ENCODE results near the gene MICU2.
"Not testable (repeated sequence)": the region's sequence is repeated elsewhere in the genome, so short reads cannot be mapped to it uniquely, and the experiment has no call there.

MICU2 gene

DNA sequence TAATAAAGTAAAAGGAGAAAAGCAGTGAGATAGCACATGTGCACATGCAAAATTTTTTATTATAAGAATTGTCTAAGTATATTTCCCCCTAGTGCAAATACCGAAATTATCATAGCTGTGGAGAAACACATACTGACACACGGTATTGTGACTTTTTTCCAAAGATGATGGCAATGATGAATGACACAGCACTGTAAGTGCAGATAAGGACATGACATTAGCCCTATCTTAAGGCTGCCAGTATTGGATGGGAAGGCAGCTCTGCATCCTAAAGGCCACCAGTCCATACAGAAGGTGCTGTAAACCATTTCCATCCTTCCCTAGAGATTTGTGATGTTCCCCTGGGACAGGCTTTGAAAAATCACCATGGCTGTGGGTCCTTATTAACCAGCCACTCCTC lies 11.5 kb upstream of the MICU2 start:
- H3K36me3 Mint-ChIP-seq (ENCODE audit: insufficient read depth), result no peaks in the 10 kb centered on the region

DNA sequence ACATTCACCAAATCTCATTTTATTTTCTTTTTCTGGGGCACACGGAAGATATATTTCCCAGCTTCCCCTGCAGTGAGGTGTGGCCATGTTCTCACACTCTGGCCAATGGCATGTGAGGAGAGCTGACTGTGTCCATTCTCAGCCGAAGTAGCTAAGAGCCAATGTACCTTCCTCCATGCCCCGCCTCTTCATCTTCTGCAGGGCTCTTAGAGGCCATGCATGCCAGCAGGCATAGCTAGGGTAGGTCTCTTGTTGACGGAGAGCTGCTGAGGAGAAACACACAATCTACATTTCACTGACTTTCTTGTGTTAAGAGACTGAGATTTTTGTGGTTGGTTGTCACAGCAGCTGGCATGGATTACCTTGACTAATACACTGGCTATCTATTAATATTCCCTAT lies 9.8 kb upstream of the MICU2 start:
- DNase-seq (ENCODE audit: low spot score in 2 of 2), result no peak
- Mint-ChIP-seq H3K36me3 (ENCODE audit: insufficient read depth) (no peaks in the 10 kb centered on the region), H3K4me3 (no peak overlapping the region), H3K4me1 (no peaks in the 10 kb centered on the region), H3K27me3 (peaks cover 3% of the 10 kb centered on the region), H3K9me3 (no peaks in the 10 kb centered on the region), H3K27ac (ENCODE audit: low read depth) (no peak overlapping the region)
- no peak for ATAC-seq (replicated peaks; ENCODE audit: extremely low read depth, poor library complexity, severe bottlenecking)

More for the DNA sequence above, 11.5 kb upstream of the MICU2 start:
- no peaks in the 10 kb centered on the region for H3K9me3 Mint-ChIP-seq
- peaks cover 15% of the 10 kb centered on the region for H3K27me3 Mint-ChIP-seq
- ATAC-seq (replicated peaks; ENCODE audit: extremely low read depth, poor library complexity, severe bottlenecking), result no peak
- no peak overlapping the region for H3K27ac Mint-ChIP-seq (ENCODE audit: low read depth)
- no peaks in the 10 kb centered on the region for H3K4me1 Mint-ChIP-seq
- no peak overlapping the region for H3K4me3 Mint-ChIP-seq
- no peak for DNase-seq (ENCODE audit: low spot score in 2 of 2)

DNA sequence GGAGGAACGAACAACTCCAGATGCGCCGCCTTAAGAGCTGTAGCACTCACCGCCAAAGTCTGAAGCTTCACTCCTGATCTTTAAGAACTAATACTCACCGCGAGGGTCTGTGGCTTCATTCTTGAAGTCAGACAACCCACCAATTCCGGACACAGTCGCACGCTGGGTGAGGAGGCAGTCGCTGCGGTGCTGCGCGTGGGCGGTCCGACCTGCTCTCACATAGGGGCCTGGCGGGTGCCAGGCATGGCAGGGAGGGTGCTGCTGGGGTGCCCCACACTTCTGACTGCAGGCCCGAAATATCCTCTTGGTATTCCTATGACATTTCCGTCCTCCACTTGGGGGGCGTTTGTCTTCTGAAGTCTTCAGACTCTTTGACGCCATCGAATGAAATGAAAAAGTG lies 7.4 kb upstream of the MICU2 start:
- Mint-ChIP-seq H3K4me1 (no peaks in the 10 kb centered on the region), H3K36me3 (ENCODE audit: insufficient read depth) (no peaks in the 10 kb centered on the region), H3K27ac (ENCODE audit: low read depth) (no peak overlapping the region), H3K9me3 (no peaks in the 10 kb centered on the region), H3K27me3 (peaks cover 11% of the 10 kb centered on the region), H3K4me3 (no peak overlapping the region)
- ATAC-seq (replicated peaks; ENCODE audit: extremely low read depth, poor library complexity, severe bottlenecking) (no peak), DNase-seq (ENCODE audit: low spot score in 2 of 2) (no peak)

DNA sequence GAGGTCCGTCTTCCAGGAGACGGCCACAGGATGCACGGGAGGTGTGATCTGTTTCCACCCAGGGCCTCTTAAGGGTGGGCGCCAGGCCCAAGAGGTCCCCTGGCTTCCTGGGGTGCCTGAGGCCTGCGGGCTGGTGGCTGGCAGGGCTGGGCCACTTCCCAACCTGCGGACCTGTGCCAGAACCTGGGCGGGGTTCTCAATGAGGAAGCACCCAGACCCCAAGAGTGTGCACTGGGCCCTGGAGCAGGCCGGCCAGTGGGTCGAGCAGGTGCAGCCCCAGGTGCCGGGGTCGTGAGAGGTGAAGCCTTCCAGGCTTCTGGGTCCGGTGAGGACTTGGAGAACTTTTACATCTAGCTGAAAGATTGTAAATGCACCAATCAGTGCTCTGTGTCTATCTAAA lies 6.7 kb upstream of the MICU2 start:
- ATAC-seq (replicated peaks; ENCODE audit: extremely low read depth, poor library complexity, severe bottlenecking) (no peak), DNase-seq (ENCODE audit: low spot score in 2 of 2) (no peak)
- no peaks in the 10 kb centered on the region for H3K4me1 Mint-ChIP-seq
- no peaks in the 10 kb centered on the region for H3K36me3 Mint-ChIP-seq (ENCODE audit: insufficient read depth)
- H3K9me3 Mint-ChIP-seq, result no peaks in the 10 kb centered on the region
- no peak overlapping the region for H3K27ac Mint-ChIP-seq (ENCODE audit: low read depth)
- peaks cover 11% of the 10 kb centered on the region for H3K27me3 Mint-ChIP-seq
- H3K4me3 Mint-ChIP-seq, result no peak overlapping the region

DNA sequence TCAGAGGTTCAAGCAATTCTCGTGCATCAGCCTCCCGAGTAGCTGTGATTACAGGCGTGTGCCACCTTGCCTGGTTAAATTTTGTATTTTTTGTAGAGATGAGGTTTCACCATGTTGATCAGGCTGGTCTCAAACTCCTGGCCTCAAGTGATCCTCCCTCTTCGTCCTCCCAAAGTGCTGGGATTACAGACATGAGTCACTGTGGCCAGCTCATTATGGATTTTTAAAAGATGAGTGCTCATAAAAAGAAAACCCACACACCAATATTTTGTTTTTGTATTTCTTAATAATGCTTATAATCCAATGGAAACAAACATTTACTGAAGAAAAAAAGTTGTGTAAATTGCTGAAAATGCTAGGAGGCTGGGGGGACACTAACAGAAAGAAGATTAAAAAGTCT lies 5.0 kb upstream of the MICU2 start:
- DNase-seq (ENCODE audit: low spot score in 2 of 2) (no peak), ATAC-seq (replicated peaks; ENCODE audit: extremely low read depth, poor library complexity, severe bottlenecking) (no peak)
- H3K27ac Mint-ChIP-seq (ENCODE audit: low read depth), result no peak overlapping the region
- no peak overlapping the region for H3K4me3 Mint-ChIP-seq
- H3K4me1 Mint-ChIP-seq, result peaks cover 13% of the 10 kb centered on the region
- H3K9me3 Mint-ChIP-seq, result peaks cover 5% of the 10 kb centered on the region
- H3K27me3 Mint-ChIP-seq, result peaks cover 11% of the 10 kb centered on the region
- H3K36me3 Mint-ChIP-seq (ENCODE audit: insufficient read depth), result peaks cover 4% of the 10 kb centered on the region

DNA sequence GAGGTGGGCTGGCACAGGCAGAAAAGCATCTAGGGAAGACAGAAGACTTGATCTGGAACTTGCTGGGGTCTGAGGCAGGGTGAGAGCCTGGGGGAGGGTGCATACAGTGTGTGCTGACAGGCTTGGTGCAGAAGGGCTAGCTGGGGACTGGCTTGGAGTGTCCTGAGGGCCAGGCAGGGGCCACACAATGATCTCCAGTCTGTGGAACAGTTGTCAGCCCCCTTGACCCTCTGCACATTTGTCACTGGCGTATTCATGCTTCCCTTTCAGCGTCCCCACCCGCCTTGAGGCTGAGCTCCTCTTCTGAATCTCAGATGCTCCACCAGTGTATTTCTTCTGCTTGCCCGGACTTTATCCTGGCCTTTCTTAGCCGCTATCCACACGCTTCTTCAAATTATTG lies 2.8 kb upstream of the MICU2 start:
- Mint-ChIP-seq H3K9me3 (peaks cover 5% of the 10 kb centered on the region), H3K4me1 (peaks cover 13% of the 10 kb centered on the region), H3K36me3 (ENCODE audit: insufficient read depth) (peaks cover 13% of the 10 kb centered on the region), H3K27ac (ENCODE audit: low read depth) (no peak overlapping the region), H3K27me3 (peaks cover 11% of the 10 kb centered on the region), H3K4me3 (no peak overlapping the region)
- ATAC-seq (replicated peaks; ENCODE audit: extremely low read depth, poor library complexity, severe bottlenecking) (no peak), DNase-seq (ENCODE audit: low spot score in 2 of 2) (no peak)

DNA sequence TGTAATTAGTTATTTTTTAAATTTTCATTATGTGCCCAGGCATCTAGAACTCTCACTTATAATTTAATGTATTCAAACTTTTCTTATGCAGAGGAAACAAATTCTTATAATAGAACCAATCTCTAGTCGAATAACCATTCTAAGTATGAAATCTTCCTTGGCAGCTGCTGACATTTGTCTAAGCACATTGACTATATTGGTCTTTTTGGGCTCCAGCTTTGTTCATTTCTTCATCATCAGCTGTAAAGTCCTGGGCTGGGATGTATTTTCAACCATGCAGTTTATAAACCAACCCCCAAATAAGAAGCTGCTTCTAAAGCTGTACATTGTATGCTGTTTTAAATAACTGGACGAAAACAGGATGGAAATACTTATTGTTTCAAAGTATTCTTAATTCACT lies 2.3 kb upstream of the MICU2 start:
- H3K27me3 Mint-ChIP-seq, result peaks cover 11% of the 10 kb centered on the region
- peaks cover 18% of the 10 kb centered on the region for H3K4me1 Mint-ChIP-seq
- H3K9me3 Mint-ChIP-seq, result peaks cover 5% of the 10 kb centered on the region
- DNase-seq (ENCODE audit: low spot score in 2 of 2) (no peak), ATAC-seq (replicated peaks; ENCODE audit: extremely low read depth, poor library complexity, severe bottlenecking) (no peak)
- no peak overlapping the region for H3K27ac Mint-ChIP-seq (ENCODE audit: low read depth)
- H3K36me3 Mint-ChIP-seq (ENCODE audit: insufficient read depth), result peaks cover 18% of the 10 kb centered on the region
- H3K4me3 Mint-ChIP-seq, result no peak overlapping the region

DNA sequence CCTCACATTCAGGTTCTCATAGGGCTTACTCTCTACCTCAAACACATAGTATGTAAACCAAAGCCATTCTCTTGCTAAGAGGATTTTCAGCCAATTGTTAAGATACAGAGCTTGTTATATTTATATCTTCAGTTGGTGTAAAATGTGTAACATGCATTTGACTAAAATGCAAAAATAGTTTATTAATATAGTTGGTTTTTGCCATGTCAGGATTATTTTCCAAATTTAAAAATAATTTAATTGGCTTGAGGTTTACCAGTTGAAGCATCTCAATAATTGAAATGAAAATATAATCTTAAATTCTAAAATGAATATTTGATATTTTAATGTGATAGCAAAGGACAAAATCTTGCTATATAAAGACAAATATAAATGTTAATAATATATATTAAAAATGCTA lies 7.2 kb downstream of the MICU2 start:
- no peak overlapping the region for H3K4me3 Mint-ChIP-seq

DNA sequence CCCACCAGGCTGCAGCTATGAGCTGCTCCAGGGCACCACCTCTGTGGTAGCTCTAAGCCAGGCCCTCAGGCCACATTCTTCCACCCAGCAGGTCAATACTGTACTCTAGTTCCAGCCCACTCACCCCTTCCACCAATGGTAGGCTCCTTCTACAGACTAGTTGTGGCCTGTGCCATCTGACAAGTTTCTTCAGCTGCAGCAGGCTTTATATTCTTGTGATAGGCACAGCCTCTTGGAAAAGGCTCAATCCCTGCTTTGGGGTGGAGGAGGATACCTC lies 8.5 kb downstream of the MICU2 start:
- DNase-seq (ENCODE audit: low spot score in 2 of 2) (no peak), ATAC-seq (replicated peaks; ENCODE audit: extremely low read depth, poor library complexity, severe bottlenecking) (no peak)
- Mint-ChIP-seq H3K36me3 (ENCODE audit: insufficient read depth) (peaks cover 5% of the 10 kb centered on the region), H3K4me1 (peaks cover 82% of the 10 kb centered on the region), H3K9me3 (no peaks in the 10 kb centered on the region), H3K27ac (ENCODE audit: low read depth) (no peak overlapping the region), H3K27me3 (no peaks in the 10 kb centered on the region), H3K4me3 (no peak overlapping the region)

More for the DNA sequence above, 7.2 kb downstream of the MICU2 start:
- peaks cover 80% of the 10 kb centered on the region for H3K4me1 Mint-ChIP-seq
- H3K27ac Mint-ChIP-seq (ENCODE audit: low read depth), result no peak overlapping the region
- H3K9me3 Mint-ChIP-seq, result no peaks in the 10 kb centered on the region
- H3K27me3 Mint-ChIP-seq, result no peaks in the 10 kb centered on the region
- DNase-seq (ENCODE audit: low spot score in 2 of 2) (no peak), ATAC-seq (replicated peaks; ENCODE audit: extremely low read depth, poor library complexity, severe bottlenecking) (no peak)
- H3K36me3 Mint-ChIP-seq (ENCODE audit: insufficient read depth), result peaks cover 7% of the 10 kb centered on the region

DNA sequence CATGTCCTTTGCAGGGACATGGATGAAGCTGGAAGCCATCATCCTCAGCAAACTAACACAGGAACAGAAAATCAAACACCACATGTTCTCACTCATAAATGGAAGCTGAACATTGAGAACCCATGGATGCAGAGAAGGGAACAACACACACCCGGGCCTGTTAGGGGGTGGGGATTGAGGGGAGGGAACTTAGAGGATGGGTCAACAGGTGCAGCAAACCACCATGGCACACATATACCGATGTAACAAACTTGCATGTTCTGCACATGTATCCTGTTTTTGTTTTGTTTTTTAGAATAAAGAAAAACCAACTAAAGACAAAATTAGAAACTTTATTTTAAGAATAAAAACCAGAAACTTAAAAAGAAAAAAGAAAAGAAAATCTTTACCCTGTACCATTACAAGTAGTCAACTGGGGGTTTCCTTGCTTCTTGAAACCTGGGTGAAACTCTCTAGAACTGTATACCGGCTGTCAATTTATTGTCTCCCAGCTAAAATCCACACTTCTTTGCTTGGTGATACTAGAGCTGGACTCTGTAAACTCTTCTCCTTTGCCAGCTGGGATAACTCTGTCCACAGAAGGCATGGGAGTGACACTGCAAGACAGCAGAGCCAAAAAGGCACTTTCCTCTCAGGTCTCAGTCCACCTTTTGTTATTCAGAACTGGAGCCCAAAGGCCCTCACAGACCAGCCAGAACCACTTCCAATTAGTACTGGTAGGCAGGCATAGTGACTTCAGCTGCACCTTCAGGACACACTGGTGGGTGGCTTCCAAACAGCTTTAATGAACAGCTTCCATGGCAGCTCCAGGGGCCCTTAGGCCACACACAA lies 9.0 kb downstream of the MICU2 start:
- Mint-ChIP-seq H3K27me3 (no peaks in the 10 kb centered on the region), H3K36me3 (ENCODE audit: insufficient read depth) (peaks cover 5% of the 10 kb centered on the region), H3K27ac (ENCODE audit: low read depth) (no peak overlapping the region), H3K9me3 (no peaks in the 10 kb centered on the region), H3K4me1 (peaks cover 81% of the 10 kb centered on the region), H3K4me3 (no peak overlapping the region)
- no peak for DNase-seq (ENCODE audit: low spot score in 2 of 2)
- no peak for ATAC-seq (replicated peaks; ENCODE audit: extremely low read depth, poor library complexity, severe bottlenecking)

DNA sequence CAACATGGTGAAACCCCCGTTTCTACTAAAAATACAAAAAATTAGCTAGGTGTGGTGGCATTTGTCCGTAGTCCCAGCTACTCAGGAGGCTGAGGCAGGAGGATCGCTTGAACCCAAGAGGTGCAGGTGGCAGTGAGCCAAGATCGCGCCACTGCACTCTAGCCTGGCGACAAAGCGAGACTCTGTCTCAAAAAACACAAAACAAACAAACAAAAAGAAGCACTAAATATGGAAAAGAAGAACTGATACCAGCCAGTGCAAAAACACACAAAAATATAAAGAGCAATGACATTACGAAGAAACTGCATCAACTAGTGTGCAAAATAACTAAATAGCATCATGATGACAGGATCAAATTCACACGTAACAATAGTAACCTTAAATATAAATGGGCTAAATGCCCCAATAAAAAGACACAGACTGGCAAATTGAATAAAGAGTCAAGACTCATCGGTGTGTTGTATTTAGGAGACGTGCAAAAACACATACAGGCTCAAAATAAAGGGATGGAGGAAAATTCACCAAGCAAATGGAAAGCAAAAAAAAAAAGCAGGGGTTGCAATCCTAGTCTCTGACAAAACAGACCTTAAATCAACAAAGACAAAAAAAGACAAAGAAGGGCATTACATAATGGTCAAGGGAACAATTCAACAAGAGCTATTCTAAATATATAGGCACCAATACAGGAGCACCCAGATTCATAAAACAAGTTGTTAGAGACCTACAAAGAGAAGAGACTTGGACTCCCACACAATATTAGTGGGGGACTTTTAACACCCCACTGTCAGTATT lies 13.1 kb downstream of the MICU2 start:
- Mint-ChIP-seq H3K4me1 (peaks cover 90% of the 10 kb centered on the region), H3K27ac (ENCODE audit: low read depth) (peak overlapping the region; percentile 56)
- H3K36me3 Mint-ChIP-seq (ENCODE audit: insufficient read depth); H3K4me3 Mint-ChIP-seq; ATAC-seq (replicated peaks; ENCODE audit: extremely low read depth, poor library complexity, severe bottlenecking); H3K9me3 Mint-ChIP-seq; H3K27me3 Mint-ChIP-seq; DNase-seq (ENCODE audit: low spot score in 2 of 2): not testable (repeated sequence)

DNA sequence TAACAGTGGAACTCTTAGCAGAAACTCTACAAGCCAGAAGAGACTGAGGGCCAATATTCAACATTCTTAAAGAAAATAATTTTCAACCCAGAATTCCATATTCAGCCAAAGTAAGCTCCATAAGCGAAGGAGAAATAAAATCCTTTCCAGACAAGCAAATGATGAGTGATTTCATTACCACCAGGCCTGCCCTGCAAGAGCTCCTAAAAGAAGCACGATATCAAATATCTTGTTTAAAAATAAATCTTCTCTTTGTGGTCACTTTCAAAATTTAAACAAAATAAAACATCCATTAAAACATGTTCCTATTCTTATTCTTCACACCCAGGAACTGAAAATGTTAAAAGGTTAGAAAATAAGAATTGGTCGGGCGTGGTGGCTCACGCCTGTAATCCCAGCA lies 13.7 kb downstream of the MICU2 start:
- Mint-ChIP-seq H3K9me3 (no peaks in the 10 kb centered on the region), H3K4me1 (peaks cover 86% of the 10 kb centered on the region), H3K27ac (ENCODE audit: low read depth) (no peak overlapping the region), H3K27me3 (no peaks in the 10 kb centered on the region), H3K4me3 (no peak overlapping the region), H3K36me3 (ENCODE audit: insufficient read depth) (peaks cover 2% of the 10 kb centered on the region)
- DNase-seq (ENCODE audit: low spot score in 2 of 2), result no peak
- ATAC-seq (replicated peaks; ENCODE audit: extremely low read depth, poor library complexity, severe bottlenecking), result no peak

DNA sequence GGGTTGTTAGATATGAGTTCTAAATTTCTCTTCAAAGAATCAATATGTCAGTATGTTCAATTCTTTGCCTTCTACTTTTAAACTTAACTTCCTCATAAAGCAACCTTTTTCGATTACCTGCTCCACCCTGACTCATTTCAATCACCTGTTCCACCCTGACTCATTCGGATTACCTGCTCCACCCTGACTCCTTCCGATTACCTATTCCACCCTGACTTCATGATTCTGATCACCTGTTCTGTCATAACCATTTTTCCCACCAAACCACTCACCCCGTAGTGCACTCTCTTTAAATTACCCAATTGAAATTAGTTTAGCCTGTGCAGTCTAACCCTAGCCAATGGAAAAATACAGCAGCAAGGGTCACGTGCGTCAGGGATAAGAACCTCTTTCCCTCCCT lies 14.5 kb downstream of the MICU2 start:
- ATAC-seq (replicated peaks; ENCODE audit: extremely low read depth, poor library complexity, severe bottlenecking); DNase-seq (ENCODE audit: low spot score in 2 of 2); H3K27ac Mint-ChIP-seq (ENCODE audit: low read depth); H3K9me3 Mint-ChIP-seq; H3K4me3 Mint-ChIP-seq; H3K36me3 Mint-ChIP-seq (ENCODE audit: insufficient read depth); H3K27me3 Mint-ChIP-seq: not testable (repeated sequence)
- peaks cover 87% of the 10 kb centered on the region for H3K4me1 Mint-ChIP-seq
